Measurements from ENCODE around the gene EFHC1.
"Not testable (repeated sequence)": the region's sequence is repeated elsewhere in the genome, so short reads cannot be mapped to it uniquely, and the experiment has no call there.

Gene EFHC1

GRCh38 chr6:52399511-52400312, 20.4 kb upstream of the EFHC1 start:
- DNase-seq (ENCODE audit: low read depth) = peak; percentile 78

- no peak for DNase-seq (ENCODE audit: low read depth)
Observed at GRCh38 chr6:52400313-52401041, 19.7 kb upstream of the EFHC1 start.

DNA sequence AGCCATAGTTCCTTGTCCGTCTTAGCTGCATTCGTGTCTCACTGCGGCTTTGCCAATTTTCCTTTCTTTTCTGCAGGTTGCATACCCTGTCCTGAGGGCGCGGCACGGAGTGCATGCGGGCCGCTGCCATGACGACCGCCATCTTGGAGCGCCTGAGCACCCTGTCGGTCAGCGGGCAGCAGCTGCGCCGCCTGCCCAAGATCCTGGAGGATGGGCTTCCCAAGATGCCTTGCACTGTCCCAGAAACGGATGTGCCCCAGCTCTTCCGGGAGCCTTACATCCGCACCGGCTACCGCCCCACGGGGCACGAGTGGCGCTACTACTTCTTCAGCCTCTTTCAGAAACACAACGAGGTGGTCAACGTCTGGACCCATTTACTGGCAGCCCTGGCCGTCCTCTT, 17.1 kb upstream of the EFHC1 start:
- no peak for DNase-seq (ENCODE audit: low read depth)

GRCh38 chr6:52403627-52404026, 16.5 kb upstream of the EFHC1 start:
- no peak for DNase-seq (ENCODE audit: low read depth)

DNA sequence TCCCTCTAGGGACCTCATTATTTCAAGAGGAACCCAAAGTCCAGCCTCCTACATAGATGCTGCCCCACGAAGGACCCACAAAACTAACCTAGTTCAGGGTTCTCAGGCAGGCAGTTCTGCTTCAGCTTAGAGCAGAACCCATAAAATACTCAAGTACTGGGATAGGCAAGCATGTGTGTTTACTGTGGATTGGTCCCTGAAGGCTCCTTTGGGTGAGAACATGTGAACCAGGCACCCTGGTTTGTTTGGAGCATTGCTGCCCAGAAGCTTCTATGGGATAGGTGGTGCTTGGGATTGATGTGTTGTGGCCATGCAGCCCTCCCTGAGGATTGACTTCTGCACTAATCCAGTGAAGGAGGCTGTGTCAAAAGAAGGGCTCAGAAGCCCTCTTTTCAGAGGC, 14.9 kb upstream of the EFHC1 start:
- DNase-seq (ENCODE audit: low read depth) = no peak

DNA sequence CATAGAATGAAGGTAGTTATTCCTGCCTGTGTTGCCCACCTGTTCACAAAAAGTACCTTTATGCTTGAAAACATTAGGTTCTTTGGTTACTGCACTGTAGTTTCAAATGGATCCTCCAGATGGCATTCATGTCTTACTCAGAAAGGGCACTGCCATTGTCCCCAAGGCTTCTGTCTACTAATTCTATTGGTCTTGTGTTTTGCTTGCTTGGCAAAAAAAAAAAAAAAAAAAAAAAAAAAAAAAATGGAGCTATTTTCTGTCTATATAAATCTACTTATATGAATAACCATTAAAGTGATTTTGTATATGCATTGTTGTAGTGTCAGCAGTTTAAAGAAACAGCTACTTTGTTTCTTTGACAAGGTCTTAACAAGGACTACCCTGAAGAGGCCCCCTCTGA, 12.7 kb upstream of the EFHC1 start:
- DNase-seq (ENCODE audit: low read depth) = peak; percentile 81

DNA sequence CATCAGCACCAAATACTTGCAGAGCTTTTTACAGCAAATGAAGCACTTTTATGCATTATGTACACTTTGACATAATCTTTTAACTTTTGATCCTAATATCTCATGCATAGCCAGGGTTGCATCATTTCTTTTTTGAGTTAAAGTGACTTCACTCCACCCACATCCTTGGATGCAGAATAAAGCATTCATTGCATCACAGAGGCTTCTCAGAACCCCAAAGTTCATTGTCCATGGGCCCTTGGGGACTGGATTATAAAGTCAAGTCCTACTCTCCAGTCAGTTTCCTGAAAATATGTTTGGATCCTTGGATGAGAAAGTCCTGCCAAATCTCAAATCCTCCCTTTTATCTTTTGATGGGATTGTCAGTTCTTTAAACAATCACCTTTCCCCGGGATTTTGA, 10.6 kb upstream of the EFHC1 start:
- DNase-seq (ENCODE audit: low read depth) = no peak

DNA sequence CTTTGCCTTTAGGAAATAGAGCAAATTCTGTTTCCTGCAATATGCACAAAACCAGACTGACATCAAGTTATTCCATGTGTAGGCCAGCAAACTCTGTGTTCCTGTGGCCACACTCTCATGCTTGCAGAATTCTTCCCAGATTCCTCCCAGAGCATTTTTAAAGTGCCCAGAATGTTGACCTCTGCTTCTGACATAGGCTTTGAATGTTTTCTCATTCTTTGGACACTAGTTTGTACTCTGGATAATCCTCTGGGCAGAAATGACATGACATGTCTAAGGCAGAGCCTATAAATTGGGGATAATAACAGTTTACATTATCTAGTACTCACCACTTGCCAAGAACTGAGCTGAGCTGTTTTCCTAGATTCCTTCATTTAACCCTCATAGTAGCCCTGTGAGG, 9.2 kb upstream of the EFHC1 start:
- DNase-seq (ENCODE audit: low read depth) = no peak

DNA sequence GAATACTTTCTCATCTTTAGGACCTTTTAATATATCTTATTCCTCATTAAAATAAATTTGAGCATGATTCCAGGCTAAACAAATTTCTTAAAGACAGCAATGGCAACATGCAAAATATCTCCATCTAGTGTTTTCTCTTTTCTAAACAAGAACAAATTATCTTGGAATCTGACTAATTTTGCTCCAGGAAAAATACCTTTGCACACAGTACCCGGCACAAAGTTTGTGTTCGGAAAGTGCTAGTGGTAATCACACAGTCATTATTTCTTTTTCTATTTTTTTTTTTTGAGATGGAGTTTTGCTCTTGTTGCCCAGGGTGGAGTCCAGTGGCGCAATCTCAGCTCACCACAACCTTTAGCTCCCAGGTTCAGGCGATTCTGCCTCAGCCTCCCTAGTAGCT, 8.2 kb upstream of the EFHC1 start:
- no peak for DNase-seq (ENCODE audit: low read depth)

- DNase-seq (ENCODE audit: low read depth) = no peak
Observed at GRCh38 chr6:52415333-52415732, 4.8 kb upstream of the EFHC1 start.

GRCh38 chr6:52415917-52416628, 4.1 kb upstream of the EFHC1 start:
- peak; percentile 70 for DNase-seq (ENCODE audit: low read depth)

DNA sequence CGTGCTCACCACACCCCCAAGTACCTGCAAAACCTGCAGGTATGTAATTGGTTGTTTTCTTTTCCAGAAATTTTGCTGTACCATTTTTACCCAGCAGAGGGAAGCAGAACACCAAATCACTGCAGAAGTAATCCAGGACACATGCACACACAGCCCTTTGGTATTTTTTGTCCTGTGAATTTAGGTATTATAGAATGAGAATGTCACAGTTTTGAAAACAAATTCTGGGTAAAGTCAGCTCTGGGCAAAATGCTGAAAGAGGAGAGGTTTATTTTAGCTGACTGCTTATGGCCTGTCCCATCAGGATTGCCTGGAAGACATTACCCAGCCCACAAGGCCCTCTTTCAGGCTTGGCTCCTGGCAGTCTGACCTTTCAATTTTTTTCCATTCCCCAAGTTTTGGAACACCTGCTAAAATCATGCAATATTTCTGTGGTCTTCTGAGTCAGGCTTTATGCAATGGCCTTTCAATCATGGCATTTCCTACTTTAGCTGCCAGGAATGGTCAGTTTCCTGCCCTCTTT, 3.5 kb upstream of the EFHC1 start:
- peak; percentile 75 for DNase-seq (ENCODE audit: low read depth)

GRCh38 chr6:52417675-52418111, 2.4 kb upstream of the EFHC1 start:
- DNase-seq (ENCODE audit: low read depth) = peak; percentile 79

DNA sequence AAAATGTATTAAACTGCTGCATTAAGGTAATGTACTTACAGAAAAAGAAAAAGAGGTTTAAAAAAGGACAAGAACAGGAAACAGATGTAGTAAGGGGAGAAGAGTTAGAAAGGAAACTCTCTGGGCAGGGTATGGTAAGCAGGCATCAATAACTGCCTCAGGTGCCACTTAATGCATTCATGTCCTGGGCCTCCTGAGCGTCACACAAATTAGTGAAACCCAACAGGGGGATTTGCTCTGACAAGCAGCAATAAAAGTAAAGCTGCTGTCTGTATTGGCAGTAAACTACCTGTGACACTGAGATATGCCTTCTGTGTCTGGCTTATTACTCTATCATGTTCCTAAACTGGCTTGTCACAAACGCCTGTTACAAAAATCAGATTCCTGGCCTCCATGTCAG, 1.5 kb upstream of the EFHC1 start:
- no peak for DNase-seq (ENCODE audit: low read depth)

DNA sequence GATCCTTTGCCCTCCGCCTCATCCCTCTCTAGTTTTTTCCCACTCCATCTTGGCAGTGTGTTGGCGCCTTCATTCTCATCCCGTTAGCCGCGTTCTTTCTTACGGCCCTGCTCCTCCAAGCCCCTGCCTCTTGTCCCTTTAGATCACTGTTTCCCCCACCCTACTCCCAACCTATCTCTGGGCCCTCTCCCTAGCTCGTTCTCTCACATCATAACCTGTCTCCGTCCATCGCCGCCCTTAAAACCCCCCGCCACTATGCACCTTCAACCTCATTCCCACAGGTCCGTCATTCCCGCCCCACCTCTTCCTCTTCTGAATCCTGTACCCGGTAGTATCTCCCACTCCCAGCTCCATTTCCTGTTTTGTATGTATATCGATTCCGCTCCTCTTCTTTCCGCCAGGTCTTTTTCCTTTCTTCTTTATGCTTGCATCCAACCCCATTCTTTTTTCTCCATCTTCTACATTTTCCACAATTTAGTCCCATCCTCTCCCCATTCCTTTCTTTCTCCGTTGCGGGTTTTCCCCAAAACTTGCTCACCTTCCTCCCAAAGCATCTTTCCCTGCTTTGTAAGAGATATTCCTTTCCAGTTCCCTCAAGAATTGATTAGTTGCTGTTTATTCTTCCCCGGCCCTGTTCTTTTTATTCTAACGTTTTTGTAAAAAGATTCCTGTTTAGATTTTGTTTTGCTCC, 671 bp downstream of the EFHC1 start:
- DNase-seq (ENCODE audit: low read depth) = peak; percentile 74

DNA sequence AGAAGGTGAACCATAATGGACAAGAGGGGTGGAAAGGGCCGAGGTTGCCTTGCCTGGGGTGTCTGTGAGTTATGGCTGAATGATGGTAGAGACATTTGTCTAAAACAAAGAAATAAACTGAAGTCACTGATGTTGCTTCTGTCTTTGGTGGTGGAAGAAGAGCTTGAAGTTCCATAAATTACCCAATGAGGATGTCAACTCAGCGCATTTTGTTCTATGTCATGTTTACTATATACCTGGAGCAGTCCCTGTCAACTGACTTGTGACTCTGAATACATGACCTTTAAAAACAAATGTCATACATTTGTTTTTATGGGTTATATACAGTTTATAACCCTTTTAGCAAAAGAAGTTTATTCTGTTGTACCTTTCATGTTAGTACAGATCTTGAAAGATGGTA, 2.0 kb downstream of the EFHC1 start:
- DNase-seq (ENCODE audit: low read depth) = no peak

- no peak for DNase-seq (ENCODE audit: low read depth)
Observed at GRCh38 chr6:52423448-52423847, 3.3 kb downstream of the EFHC1 start.

DNA sequence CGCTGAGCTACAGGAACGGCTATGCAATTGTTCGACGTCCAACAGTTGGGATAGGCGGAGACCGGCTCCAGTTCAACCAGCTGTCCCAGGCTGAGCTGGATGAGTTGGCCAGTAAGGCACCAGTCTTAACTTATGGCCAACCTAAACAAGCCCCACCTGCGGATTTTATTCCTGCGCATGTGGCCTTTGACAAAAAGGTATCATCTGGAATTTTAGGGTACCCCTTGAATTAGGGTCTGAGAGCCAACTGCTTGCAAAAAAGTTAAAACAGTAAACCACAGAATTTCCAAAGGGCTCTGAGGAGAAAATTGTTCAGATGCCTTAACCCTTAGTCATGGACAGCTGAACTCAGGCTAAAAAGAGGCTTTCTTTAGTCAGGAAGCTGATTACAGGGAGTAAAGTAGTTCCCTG, 3.8 kb downstream of the EFHC1 start:
- peak; percentile 94 for DNase-seq (ENCODE audit: low read depth)

DNA sequence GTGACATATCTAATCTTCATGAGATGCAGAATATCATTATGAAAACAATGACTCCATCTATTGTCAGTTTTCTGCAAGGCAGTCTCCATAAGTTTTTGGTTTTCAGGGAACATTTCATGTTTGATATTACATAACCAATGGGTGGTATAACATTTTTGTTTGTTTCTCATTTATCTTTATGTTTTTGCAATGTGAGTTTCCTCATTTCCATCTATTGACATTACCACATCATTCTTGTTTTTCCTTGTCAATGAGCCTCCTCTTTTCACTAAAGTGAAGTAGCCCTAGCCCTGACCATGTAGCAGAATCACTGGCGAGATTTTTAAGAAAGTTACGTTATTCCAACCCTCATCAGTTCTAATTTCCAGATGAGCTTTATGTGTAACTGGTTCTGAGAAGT, 4.4 kb downstream of the EFHC1 start:
- no peak for DNase-seq (ENCODE audit: low read depth)

- no peak for DNase-seq (ENCODE audit: low read depth)
Observed at GRCh38 chr6:52426667-52427066, 6.5 kb downstream of the EFHC1 start.

DNA sequence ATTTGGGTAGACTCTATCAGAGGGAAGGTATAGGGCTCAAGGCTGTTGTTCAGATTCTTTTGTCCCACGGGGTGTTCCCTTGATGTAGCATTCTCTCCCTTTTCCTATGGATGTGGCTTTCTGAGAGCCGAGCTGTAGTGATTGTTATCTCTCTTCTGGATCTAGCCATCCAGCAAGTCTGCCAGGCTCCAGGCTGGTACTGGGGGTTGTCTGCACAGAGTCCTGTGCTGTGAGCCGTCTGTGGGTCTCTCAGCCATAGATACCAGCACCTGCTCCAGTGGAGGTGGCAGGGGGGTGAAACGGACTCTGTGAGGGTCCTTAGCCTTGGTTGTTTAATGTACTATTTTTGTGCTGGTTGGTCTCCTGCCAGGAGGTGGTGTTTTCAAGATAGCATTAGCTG, 13.2 kb downstream of the EFHC1 start:
- DNase-seq (ENCODE audit: low read depth) = not testable (repeated sequence)

DNA sequence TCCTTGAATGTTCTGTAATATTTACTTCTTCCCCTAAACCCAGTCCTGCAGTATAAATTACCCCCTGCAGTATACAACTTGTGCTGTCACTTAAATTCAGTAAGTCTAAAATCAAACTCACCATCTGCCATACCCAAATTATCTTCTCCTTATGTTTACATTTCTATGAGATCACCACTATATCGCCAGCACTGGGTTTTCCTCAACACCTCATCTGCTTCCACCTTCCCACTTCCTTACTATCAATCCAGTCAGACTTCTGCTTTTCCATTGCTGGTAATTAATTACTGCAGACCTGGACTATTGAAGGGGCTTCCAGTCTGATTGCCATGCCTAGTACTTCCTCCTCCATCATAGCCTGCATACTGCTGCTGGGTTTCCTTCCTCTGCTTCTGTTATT, 15.2 kb downstream of the EFHC1 start:
- DNase-seq (ENCODE audit: low read depth) = no peak
